COLO668 (cell line): ENCODE data around the gene SGF29.
"Not testable (repeated sequence)": the region's sequence is repeated elsewhere in the genome, so short reads cannot be mapped to it uniquely, and the experiment has no call there.

Source experiments
- DNase-seq: peaks from one replicate; lab custom pipeline; 2025; ENCODE audit not compliant: unreplicated experiment; lab: John Stamatoyannopoulos, UW

Gene SGF29

DNA sequence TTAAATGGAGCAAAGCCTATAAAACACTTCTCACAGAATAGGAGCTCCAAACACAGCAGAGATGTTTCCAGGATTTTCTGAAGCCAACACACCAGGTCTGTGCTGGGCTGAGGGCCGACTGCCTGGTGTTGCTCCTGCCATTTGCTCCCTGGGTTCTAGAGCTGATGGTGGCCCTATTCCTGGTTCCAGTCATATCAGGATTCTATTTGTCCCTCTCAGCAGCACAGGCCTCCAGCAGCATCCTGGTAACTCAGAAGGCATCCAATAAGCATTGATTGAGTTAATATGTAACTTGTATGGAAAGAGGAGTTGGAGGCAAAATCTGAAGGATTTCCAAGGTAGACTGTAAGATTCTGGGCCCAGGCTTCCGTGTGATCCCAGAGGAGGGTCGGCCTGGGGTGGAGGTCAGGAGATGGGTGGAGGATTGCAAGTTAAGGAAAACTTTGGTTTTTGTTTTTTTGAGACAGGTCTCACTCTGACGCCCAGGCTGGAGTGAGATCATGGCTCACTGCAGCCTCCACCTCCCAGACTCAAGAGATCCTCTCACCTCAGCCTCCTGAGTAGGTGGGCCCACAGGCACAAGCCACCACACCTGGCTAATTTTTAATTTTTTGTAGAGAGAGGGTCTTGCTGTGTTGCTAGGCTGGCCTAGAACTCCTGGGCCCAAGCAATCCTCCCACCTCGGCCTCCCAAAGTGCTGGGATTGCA is 20.6 kb upstream of the SGF29 start:
- DNase-seq: no peak

DNA sequence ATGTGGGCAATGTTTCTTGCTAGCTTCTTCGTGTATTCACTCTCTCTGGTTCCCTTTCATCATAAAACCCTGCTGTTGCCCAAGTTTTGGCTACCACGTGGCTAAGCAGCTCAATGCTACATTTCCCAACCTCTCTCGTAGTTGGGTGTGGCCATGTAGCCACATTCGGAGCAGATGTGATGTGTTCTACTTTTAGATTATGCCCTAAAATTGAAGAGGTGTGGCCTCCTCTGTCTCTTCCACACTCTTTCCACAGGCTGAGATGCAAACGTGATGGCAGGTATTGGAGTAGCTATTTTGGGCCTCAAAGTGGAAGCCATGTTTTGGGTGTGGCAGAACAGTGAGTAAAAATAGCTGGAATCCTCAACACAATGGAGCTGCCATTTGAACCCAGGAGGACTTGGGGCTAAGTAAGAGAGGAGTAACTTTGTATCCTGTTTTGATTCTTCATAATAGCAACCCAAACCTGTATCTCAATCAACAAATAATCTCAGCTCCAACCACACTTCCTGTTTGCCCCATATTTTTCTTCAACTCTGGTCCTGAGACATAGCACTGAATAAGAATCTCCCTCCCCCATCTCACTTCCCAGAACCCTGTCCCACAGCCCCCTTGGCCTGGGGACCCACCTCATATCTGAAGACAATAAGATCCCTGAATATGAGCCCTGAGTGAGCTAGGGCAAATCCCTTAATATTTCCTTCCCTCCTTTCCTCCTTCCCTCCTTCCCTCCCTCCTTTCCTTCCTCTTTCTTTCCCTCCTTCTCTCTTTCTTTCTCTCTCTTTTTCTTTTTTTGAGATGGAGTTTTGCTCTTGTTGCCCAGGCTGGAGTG is 19.0 kb upstream of the SGF29 start:
- DNase-seq: no peak

- peak; percentile 6 for DNase-seq
These were observed 16.6 kb upstream of the SGF29 start for GRCh38 chr16:28537076-28537475.

DNA sequence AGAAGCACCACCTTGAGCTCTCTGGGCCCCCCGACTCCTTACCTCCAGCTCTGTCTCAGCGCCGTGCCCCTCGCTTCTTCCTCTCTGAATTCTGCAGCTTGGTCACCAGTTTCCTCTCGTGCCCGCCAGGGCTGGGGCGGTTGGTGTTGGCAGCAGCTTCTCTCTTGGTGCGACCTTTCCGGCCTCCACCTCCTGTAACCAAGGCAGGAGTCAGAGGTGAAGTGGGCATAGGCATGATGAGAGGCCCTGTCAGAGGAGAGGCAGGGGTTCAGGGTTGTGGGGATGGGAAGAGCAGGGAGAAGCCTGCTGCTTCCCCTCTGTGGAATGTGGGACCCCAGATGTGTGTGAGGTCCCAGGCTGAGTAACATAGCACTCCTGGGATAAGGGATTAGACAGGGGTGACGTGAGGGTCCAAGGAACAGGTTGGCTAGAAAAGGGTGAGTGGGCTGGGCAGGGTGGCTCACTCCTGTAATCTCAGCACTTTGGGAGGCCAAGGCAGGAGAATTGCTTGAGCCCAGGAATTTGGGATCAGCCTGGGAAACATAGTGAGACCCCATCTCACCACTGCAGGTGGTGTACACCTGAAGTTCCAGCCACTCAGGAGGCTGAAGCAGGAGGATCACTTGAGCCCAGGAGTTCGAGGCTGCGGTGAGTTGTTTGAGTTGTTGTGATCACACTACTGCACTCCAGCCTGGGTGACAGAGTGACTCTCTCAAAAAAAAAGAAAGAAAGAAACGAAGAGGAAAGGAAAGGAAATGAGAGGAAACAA is 15.6 kb upstream of the SGF29 start:
- no peak for DNase-seq

DNA sequence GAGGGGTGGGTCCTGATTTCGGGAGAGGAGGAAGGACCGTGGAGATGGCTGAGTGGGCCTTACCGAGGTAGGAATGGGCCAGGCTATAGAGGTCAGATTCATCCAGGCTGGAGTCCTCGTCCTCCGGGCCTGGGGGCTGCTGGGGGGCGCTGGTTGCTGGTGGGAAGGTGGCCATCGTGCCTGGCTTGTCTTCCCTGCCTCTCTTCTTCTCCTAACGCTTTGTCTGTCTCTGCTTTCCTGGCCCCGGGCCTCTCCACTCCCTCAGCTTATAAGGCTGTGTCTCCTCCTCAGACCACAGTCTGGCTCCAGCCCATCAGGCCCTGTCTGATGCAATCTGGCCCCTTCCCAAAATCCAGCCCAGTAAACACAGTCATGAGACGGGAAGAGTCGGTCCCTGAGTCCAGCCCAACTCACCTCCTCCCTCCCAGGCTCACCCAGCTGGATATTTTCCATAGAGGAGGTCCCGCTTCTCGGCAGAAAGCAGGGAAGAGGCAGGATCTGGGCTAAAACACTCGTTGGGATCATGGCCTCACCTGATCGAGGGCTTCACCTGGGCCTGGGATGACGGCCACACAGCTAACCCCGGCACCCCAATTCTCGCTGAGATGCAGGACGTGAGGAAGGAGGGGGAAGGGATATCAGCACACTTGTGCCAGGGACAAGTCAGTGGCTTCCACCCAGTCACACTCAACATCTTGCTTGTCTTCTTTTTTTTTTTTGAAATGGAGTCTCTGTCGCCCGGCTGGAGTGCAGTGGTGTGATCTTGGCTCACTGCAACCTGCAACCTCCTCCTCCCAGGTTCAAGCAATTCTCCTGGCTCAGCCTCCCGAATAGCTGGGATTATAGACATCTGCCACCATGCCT is 14.8 kb upstream of the SGF29 start, which contains the start of gene NUPR1:
TSS of gene NUPR1 (minus strand) at position 242 of the 864 bp plus-strand sequence. CDS start at position 175, 67 bp downstream.
- no peak for DNase-seq

GRCh38 chr16:28540346-28540745 is 13.4 kb upstream of the SGF29 start:
- DNase-seq: no peak

DNA sequence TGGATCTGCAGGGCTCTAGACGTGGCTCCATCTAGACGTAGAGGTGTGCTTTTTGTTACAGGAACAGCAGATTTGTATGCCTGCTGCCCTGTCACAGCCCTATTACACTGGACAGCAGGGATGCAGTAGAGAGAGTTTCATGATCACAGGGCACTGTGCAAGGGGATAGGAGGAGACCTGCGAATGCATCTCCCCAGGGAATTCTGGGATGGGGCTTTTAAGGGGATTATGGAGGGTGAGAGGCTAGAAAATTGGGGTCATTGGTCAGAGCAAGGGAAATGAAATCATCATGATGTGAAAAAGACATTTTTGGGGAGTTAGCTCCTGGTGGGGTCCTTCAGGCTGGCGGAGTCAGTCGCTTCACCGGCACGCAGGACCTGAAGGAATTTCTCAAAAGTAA is 11.1 kb upstream of the SGF29 start:
- DNase-seq: no peak

DNA sequence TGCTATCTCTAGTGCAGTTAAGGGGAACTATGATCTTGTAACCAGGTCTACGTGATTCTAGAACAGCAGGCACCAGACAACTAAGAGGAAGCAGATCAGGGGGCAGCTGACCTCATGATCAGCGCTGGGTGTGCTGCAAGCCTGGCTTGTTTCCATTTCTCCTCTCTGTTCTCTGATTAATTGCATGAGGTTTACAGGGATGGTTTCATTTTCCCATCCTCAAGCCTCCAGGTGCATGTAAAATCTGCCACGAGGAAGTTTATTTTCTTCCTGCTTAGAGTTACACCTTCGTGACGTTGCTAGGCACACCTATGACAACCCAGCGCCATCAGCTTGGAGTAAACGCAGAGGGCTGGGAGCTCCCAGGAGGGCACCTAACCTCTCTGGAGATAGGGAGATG is 10.6 kb upstream of the SGF29 start:
- DNase-seq: peak; percentile 12

DNA sequence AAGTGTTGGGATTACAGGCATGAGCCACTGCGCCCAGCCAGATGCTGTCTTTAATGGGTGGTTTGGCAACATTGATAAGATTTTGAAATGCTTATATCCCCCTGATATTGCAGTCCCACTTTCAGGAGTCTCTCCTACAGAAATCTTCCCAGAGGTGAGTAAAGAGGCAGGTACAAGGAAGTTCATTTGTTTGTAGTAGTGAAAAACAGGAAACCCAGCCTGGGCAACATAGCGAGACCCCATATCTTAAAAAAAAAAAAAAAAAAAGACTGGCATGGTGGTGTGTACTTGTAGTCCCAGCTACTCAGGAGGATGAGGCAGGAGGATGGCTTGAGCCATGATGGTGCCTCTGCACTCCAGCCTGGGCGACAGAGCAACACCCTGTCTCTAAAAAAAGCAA is 8.7 kb upstream of the SGF29 start:
- DNase-seq: no peak

- DNase-seq: not testable (repeated sequence)
These were observed 7.8 kb upstream of the SGF29 start for GRCh38 chr16:28545964-28546363.

DNA sequence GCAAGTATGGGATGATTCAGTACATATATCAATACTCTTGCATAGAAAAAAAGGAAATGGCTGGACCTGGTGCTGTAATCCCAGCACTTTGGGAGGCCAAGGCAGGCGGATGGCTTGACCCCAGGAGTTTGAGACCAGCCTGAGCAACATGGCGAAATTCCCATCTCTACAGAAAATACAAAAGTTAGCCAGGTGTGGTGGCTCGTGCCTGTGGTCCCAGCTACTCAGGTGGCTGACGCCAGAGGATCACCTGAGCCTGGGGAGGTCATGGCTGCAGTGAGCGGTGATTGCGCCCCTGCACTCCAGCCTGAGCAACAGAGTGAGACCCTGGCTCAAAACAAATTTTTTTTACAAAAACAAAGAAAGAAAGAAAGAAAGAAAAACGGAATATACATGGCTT is 7.1 kb upstream of the SGF29 start:
- DNase-seq: no peak

DNA sequence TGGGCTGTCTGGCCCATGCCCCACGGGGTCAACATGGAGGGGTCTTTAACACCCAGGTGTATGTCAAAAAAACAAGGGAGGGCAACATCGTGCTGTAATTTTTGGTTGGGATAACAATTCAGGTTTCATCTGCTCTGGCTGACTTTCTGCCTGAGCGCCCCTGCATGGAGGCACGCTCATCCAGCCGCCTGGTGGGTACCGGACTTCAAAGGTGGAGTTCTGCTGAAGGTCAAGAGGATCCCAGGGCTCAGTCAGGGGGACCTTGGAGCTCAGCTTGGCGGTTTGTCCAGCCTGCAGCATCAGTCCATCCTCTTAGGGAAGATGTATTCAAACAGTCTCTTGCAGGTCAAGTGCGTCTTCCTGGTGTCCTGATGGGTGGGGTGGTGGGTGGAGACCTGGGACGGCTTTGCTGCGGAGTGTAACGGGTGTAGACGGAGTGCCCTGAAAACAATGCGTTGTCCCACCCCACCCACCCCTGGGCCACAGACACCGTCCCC is 5.4 kb upstream of the SGF29 start:
- no peak for DNase-seq

GRCh38 chr16:28549301-28549899 is 4.3 kb upstream of the SGF29 start:
- peak; percentile 2 for DNase-seq

DNA sequence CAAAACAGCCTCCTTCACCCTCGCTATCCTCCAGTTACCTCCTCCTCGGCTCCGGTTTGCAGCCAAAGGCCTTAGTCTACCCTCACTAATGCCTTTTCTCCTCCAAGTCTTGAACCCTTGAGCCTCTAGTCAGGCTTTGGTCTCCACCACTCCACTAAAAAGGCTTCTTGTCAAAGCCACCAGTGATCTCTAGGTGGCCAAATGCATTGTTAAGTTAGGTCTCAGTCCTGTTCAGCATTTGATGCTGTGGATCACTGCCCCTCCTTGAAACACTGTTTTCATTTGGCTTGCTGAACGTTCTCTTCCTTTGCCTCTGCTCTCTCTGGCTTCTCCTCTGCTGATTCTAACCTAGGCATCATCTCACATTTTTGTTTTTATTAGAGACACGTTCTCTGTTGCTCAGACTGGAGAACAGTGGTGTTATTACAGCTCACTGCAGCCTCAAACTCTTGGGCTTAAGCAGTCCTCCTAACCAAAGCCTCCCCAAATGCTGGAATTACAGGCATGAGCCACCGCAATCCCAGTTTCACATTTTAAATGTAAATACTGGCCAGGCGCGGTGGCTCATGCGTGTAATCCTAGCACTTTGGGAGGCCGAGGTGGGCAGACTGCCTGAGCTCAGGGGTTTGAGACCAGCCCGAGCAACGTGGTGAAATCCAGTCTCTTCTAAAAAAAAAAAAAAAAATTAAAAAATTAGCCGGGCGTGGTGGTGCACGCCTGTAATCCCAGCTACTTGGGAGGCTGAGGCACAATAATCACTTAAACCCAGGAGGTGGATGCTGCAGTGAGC is 1.1 kb downstream of the SGF29 start:
- DNase-seq: no peak

GRCh38 chr16:28555561-28555960 is 1.8 kb downstream of the SGF29 start:
- no peak for DNase-seq

DNA sequence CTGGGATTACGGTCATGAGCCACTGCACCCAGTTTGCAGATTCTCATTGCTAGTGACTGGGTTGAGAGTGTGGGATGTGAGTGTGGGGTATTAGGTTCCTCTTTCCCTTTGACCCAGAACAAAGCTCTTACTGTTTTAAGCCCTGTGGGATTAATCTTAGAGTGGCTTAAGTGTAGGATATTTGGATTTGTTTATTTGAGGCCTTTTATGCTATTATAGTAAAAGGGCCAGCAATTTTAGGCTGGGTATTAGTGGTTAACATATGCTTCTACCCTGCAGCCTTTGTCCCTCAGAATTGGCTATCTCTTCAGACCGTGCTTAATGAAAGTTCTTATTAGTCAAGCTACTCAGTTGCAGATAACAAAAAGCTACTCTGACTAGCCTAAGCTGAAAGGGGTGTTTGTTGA is 3.2 kb downstream of the SGF29 start:
- no peak for DNase-seq

GRCh38 chr16:28558456-28558855 is 4.7 kb downstream of the SGF29 start:
- no peak for DNase-seq

DNA sequence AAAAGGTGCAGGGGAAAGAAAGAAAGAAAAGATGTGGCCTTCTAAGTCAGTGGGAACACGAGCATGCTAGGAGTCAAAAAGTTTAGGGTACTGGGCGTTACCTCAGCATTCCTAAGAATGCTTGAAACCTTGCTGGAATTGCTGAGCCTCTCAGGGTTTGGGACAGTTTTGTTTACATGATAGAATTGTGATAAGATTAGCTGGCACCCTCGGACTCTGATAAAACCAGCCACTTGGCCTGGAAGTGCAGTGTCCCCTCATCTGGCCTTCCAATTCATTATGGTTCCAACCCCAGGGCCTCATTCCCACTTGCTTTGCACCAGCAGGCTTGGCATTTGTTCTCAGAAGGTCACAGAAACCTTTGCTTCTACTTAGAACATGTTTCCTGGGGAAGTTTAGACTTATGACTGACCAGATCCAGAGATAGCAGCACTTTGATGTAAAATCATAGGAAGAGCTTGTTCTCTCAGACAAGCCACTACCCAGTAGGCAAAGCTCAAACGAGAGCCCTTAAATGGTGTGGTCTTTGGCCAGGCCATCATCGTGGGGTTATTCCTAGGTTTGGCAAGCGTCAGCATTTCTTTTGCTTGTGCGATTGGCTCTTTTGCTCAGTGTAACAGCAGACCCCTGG is 8.0 kb downstream of the SGF29 start:
- DNase-seq: no peak

GRCh38 chr16:28562199-28562598 is 8.5 kb downstream of the SGF29 start:
- no peak for DNase-seq
